ENCODE data around the gene DSTN.

DSTN gene

GRCh38 chr20:17630806-17631195 is 60.9 kb downstream of the DSTN start:
- no peak overlapping the region for H3K56ac ChIP-seq (ENCODE audit: low read length)
- H4K8ac ChIP-seq (ENCODE audit: low read depth, low read length), result no peak overlapping the region
- no peak overlapping the region for H3K27ac ChIP-seq (ENCODE audit: low read depth, low read length)
- H2BK5ac ChIP-seq (ENCODE audit: low read length), result no peak overlapping the region
- H3K9ac ChIP-seq (ENCODE audit: low read length), result no peak overlapping the region
- WGBS (ENCODE audit: extremely low coverage, insufficient coverage, low lambda C conversion rate), result no CpG with 5 or more reads among the region's 6 CpGs
- no peak overlapping the region for H2AK5ac ChIP-seq (ENCODE audit: low read length)
- H4K5ac ChIP-seq (ENCODE audit: low read length), result no peak overlapping the region
- no peak overlapping the region for H3K4ac ChIP-seq (ENCODE audit: low read depth, low read length)
- peaks cover 14% of the 10 kb centered on the region for H3K79me1 ChIP-seq (ENCODE audit: low read length)
- no peak overlapping the region for H2BK15ac ChIP-seq (replicated peaks; ENCODE audit: low read depth)
- peaks cover 50% of the 10 kb centered on the region for H3K36me3 ChIP-seq (ENCODE audit: control insufficient read depth, insufficient read depth, low read length)
- no peaks in the 10 kb centered on the region for H3K4me1 ChIP-seq (ENCODE audit: control insufficient read depth, low read depth, low read length)
- H3K79me2 ChIP-seq (ENCODE audit: control insufficient read depth, insufficient read depth, low read length), result no peaks in the 10 kb centered on the region
- DNase-seq, result no peak
- no peak overlapping the region for H2BK120ac ChIP-seq (ENCODE audit: low read depth, low read length)
- H3K18ac ChIP-seq (ENCODE audit: low read length), result no peak overlapping the region
- H3K4me2 ChIP-seq (ENCODE audit: low read length), result no peak overlapping the region
- no peaks in the 10 kb centered on the region for H3K27me3 ChIP-seq (ENCODE audit: insufficient read depth, low read length, poor library complexity)
- H3K4me3 ChIP-seq (ENCODE audit: low read length), result no peak overlapping the region
- H3K23ac ChIP-seq (ENCODE audit: low read length), result no peak overlapping the region

GRCh38 chr20:17631576-17632319 is 61.9 kb downstream of the DSTN start:
- no peak overlapping the region for H3K4ac ChIP-seq (ENCODE audit: low read depth, low read length)
- H3K79me1 ChIP-seq (ENCODE audit: low read length), result peaks cover 14% of the 10 kb centered on the region
- no peak overlapping the region for H3K27ac ChIP-seq (ENCODE audit: low read depth, low read length)
- H3K36me3 ChIP-seq (ENCODE audit: control insufficient read depth, insufficient read depth, low read length), result peaks cover 45% of the 10 kb centered on the region
- no peak overlapping the region for H3K9ac ChIP-seq (ENCODE audit: low read length)
- H3K18ac ChIP-seq (ENCODE audit: low read length), result no peak overlapping the region
- no peak overlapping the region for H4K8ac ChIP-seq (ENCODE audit: low read depth, low read length)
- no peak overlapping the region for H2BK5ac ChIP-seq (ENCODE audit: low read length)
- DNase-seq, result no peak
- H3K56ac ChIP-seq (ENCODE audit: low read length), result no peak overlapping the region
- H2AK5ac ChIP-seq (ENCODE audit: low read length), result no peak overlapping the region
- no CpG with 5 or more reads among the region's 9 CpGs for WGBS (ENCODE audit: extremely low coverage, insufficient coverage, low lambda C conversion rate)
- H3K4me1 ChIP-seq (ENCODE audit: control insufficient read depth, low read depth, low read length), result no peaks in the 10 kb centered on the region
- H3K23ac ChIP-seq (ENCODE audit: low read length), result no peak overlapping the region
- no peak overlapping the region for H2BK15ac ChIP-seq (replicated peaks; ENCODE audit: low read depth)
- no peak overlapping the region for H3K4me2 ChIP-seq (ENCODE audit: low read length)
- H3K4me3 ChIP-seq (ENCODE audit: low read length), result no peak overlapping the region
- H3K79me2 ChIP-seq (ENCODE audit: control insufficient read depth, insufficient read depth, low read length), result no peaks in the 10 kb centered on the region
- no peak overlapping the region for H2BK120ac ChIP-seq (ENCODE audit: low read depth, low read length)
- H4K5ac ChIP-seq (ENCODE audit: low read length), result no peak overlapping the region
- H3K27me3 ChIP-seq (ENCODE audit: insufficient read depth, low read length, poor library complexity), result no peaks in the 10 kb centered on the region

GRCh38 chr20:17633221-17633849 is 63.5 kb downstream of the DSTN start:
- Histone ChIP-seq H2BK5ac (ENCODE audit: low read length) (no peak overlapping the region), H3K56ac (ENCODE audit: low read length) (no peak overlapping the region), H3K27ac (ENCODE audit: low read depth, low read length) (no peak overlapping the region), H3K79me1 (ENCODE audit: low read length) (peaks cover 22% of the 10 kb centered on the region), H2BK15ac (replicated peaks; ENCODE audit: low read depth) (no peak overlapping the region), H3K36me3 (ENCODE audit: control insufficient read depth, insufficient read depth, low read length) (peaks cover 38% of the 10 kb centered on the region), H3K4ac (ENCODE audit: low read depth, low read length) (no peak overlapping the region), H3K4me3 (ENCODE audit: low read length) (no peak overlapping the region), H3K79me2 (ENCODE audit: control insufficient read depth, insufficient read depth, low read length) (peaks cover 2% of the 10 kb centered on the region), H4K8ac (ENCODE audit: low read depth, low read length) (no peak overlapping the region), H2AK5ac (ENCODE audit: low read length) (no peak overlapping the region), H4K5ac (ENCODE audit: low read length) (no peak overlapping the region), H3K4me1 (ENCODE audit: control insufficient read depth, low read depth, low read length) (no peaks in the 10 kb centered on the region), H3K18ac (ENCODE audit: low read length) (no peak overlapping the region), H3K9ac (ENCODE audit: low read length) (no peak overlapping the region), H3K23ac (ENCODE audit: low read length) (no peak overlapping the region), H2BK120ac (ENCODE audit: low read depth, low read length) (no peak overlapping the region), H3K27me3 (ENCODE audit: insufficient read depth, low read length, poor library complexity) (no peaks in the 10 kb centered on the region), H3K4me2 (ENCODE audit: low read length) (no peak overlapping the region)
- no CpG with 5 or more reads among the region's 13 CpGs for WGBS (ENCODE audit: extremely low coverage, insufficient coverage, low lambda C conversion rate)
- DNase-seq, result no peak

GRCh38 chr20:17633850-17634500 is 64.1 kb downstream of the DSTN start:
- Histone ChIP-seq H2AK5ac (ENCODE audit: low read length) (no peak overlapping the region), H3K27me3 (ENCODE audit: insufficient read depth, low read length, poor library complexity) (no peaks in the 10 kb centered on the region), H2BK120ac (ENCODE audit: low read depth, low read length) (no peak overlapping the region), H3K4ac (ENCODE audit: low read depth, low read length) (no peak overlapping the region), H3K79me1 (ENCODE audit: low read length) (peaks cover 21% of the 10 kb centered on the region), H3K23ac (ENCODE audit: low read length) (no peak overlapping the region), H3K4me3 (ENCODE audit: low read length) (no peak overlapping the region), H3K18ac (ENCODE audit: low read length) (no peak overlapping the region), H2BK15ac (replicated peaks; ENCODE audit: low read depth) (no peak overlapping the region), H3K27ac (ENCODE audit: low read depth, low read length) (no peak overlapping the region), H3K4me2 (ENCODE audit: low read length) (no peak overlapping the region), H3K36me3 (ENCODE audit: control insufficient read depth, insufficient read depth, low read length) (peaks cover 39% of the 10 kb centered on the region), H3K56ac (ENCODE audit: low read length) (no peak overlapping the region), H3K4me1 (ENCODE audit: control insufficient read depth, low read depth, low read length) (no peaks in the 10 kb centered on the region), H3K79me2 (ENCODE audit: control insufficient read depth, insufficient read depth, low read length) (peaks cover 2% of the 10 kb centered on the region), H2BK5ac (ENCODE audit: low read length) (no peak overlapping the region), H4K8ac (ENCODE audit: low read depth, low read length) (no peak overlapping the region), H4K5ac (ENCODE audit: low read length) (no peak overlapping the region), H3K9ac (ENCODE audit: low read length) (no peak overlapping the region)
- no peak for DNase-seq
- no CpG with 5 or more reads among the region's 18 CpGs for WGBS (ENCODE audit: extremely low coverage, insufficient coverage, low lambda C conversion rate)

GRCh38 chr20:17634661-17635331 is 64.9 kb downstream of the DSTN start:
- no peak overlapping the region for H3K4ac ChIP-seq (ENCODE audit: low read depth, low read length)
- H3K9ac ChIP-seq (ENCODE audit: low read length), result no peak overlapping the region
- no peak overlapping the region for H3K4me3 ChIP-seq (ENCODE audit: low read length)
- H2BK5ac ChIP-seq (ENCODE audit: low read length), result no peak overlapping the region
- no peak overlapping the region for H2BK15ac ChIP-seq (replicated peaks; ENCODE audit: low read depth)
- H4K5ac ChIP-seq (ENCODE audit: low read length), result no peak overlapping the region
- no peak for DNase-seq
- no peak overlapping the region for H4K8ac ChIP-seq (ENCODE audit: low read depth, low read length)
- H3K23ac ChIP-seq (ENCODE audit: low read length), result no peak overlapping the region
- H3K79me2 ChIP-seq (ENCODE audit: control insufficient read depth, insufficient read depth, low read length), result peaks cover 2% of the 10 kb centered on the region
- no peak overlapping the region for H2BK120ac ChIP-seq (ENCODE audit: low read depth, low read length)
- H3K56ac ChIP-seq (ENCODE audit: low read length), result no peak overlapping the region
- no peak overlapping the region for H3K18ac ChIP-seq (ENCODE audit: low read length)
- no peak overlapping the region for H3K4me2 ChIP-seq (ENCODE audit: low read length)
- H3K27me3 ChIP-seq (ENCODE audit: insufficient read depth, low read length, poor library complexity), result no peaks in the 10 kb centered on the region
- whole genome bisulfite sequencing (ENCODE audit: extremely low coverage, insufficient coverage, low lambda C conversion rate), result no CpG with 5 or more reads among the region's 13 CpGs
- H3K36me3 ChIP-seq (ENCODE audit: control insufficient read depth, insufficient read depth, low read length), result peaks cover 39% of the 10 kb centered on the region
- no peaks in the 10 kb centered on the region for H3K4me1 ChIP-seq (ENCODE audit: control insufficient read depth, low read depth, low read length)
- no peak overlapping the region for H2AK5ac ChIP-seq (ENCODE audit: low read length)
- peaks cover 22% of the 10 kb centered on the region for H3K79me1 ChIP-seq (ENCODE audit: low read length)
- no peak overlapping the region for H3K27ac ChIP-seq (ENCODE audit: low read depth, low read length)

Data from mesendoderm (in vitro differentiated cells).